ENCODE results near the gene CMIP. TPM values are rescaled to one million over a fixed set of nuclear protein-coding genes. Genes with fewer than 3 reads are reported as not detected.

Gene CMIP
- total RNA-seq, 1 donor from 2014 or later = 19.1 TPM

DNA sequence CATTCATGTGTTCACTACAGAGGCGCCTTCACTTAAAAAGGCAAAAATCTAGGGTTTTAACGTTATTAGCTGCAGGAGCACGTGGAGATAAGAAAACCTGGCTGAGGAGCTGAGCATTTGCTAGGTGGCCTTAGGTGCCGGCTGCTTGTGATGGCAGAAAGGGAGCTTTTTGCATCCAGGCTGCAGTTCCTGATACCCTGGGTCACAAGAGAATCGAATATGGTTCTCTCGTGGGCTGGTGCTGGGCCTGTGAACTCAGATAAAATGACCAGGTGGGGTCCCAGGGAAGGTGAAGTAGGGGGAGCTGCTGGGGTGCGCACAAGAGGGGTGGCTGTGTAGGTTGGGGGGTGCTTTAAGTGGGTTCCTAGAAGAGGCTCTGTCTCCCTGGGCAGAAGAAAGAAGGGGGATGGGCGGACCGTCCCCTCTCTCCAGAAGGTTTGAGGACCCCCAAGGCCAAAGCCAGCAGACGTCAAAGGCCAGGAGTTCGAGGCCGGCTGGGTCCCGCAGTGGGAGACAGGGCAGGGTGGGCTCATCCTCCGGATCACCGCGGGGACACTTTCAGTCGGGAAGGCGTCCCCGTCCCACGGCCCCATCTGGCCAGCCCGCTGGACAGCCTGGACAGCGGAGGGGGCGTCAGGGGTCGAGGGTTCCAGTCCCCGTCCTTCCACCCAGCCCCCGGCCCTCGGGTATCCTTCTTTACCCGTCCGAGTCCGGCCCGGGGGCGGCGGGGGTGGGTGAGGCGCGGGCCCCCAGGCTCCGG, 740 bp upstream of the CMIP start:
- TF ChIP-seq, protein P1, sequence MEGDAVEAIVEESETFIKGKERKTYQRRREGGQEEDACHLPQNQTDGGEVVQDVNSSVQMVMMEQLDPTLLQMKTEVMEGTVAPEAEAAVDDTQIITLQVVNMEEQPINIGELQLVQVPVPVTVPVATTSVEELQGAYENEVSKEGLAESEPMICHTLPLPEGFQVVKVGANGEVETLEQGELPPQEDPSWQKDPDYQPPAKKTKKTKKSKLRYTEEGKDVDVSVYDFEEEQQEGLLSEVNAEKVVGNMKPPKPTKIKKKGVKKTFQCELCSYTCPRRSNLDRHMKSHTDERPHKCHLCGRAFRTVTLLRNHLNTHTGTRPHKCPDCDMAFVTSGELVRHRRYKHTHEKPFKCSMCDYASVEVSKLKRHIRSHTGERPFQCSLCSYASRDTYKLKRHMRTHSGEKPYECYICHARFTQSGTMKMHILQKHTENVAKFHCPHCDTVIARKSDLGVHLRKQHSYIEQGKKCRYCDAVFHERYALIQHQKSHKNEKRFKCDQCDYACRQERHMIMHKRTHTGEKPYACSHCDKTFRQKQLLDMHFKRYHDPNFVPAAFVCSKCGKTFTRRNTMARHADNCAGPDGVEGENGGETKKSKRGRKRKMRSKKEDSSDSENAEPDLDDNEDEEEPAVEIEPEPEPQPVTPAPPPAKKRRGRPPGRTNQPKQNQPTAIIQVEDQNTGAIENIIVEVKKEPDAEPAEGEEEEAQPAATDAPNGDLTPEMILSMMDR (conservative IDR thresholded peaks at IDR 0.05; ENCODE audit: low read depth, low read length) = no peak
- DNase-seq (ENCODE audit: low read depth) = no peak

DNA sequence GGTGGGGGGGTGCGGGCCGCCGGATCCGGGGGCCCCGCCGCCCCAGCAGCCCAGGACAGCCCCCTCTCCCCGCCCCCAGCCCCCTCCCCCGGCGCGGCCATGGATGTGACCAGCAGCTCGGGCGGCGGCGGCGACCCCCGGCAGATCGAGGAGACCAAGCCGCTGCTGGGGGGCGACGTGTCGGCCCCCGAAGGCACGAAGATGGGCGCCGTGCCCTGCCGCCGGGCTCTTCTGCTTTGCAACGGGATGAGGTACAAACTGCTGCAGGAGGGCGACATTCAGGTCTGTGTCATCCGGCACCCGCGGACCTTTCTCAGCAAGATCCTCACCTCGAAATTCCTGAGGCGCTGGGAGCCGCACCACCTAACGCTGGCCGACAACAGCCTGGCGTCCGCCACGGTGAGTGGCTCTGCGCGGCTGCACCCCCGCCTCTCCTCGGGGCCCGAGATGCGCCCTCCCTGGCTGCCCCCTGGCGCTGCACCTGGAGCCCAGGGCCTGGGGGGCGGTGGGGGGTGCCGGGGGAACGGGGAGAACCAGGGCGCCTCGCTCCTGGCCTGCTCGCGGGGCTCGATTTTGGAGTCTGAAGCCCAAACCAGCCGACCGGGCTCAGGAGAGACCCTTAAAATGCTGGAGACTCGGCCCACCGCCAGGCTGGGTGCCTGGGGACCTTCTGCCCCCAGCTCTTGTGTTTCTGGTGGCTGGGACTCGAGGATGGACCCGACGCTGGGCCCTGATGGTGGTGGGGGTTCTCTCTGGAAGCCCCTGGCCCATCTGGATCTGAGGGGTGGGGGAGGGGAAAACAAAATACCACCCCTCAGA, 744 bp downstream of the CMIP start:
- peak overlapping the region; percentile 93 for H3K4me3 ChIP-seq (ENCODE audit: low read depth, low read length)
- DNase-seq (ENCODE audit: low read depth) = no peak
- TF ChIP-seq, protein P1 (conservative IDR thresholded peaks at IDR 0.05; ENCODE audit: low read depth, low read length) = no peak

More for the DNA sequence above, 740 bp upstream of the CMIP start:
- H3K4me3 ChIP-seq (ENCODE audit: low read depth, low read length) = peak overlapping the region; percentile 59

DNA sequence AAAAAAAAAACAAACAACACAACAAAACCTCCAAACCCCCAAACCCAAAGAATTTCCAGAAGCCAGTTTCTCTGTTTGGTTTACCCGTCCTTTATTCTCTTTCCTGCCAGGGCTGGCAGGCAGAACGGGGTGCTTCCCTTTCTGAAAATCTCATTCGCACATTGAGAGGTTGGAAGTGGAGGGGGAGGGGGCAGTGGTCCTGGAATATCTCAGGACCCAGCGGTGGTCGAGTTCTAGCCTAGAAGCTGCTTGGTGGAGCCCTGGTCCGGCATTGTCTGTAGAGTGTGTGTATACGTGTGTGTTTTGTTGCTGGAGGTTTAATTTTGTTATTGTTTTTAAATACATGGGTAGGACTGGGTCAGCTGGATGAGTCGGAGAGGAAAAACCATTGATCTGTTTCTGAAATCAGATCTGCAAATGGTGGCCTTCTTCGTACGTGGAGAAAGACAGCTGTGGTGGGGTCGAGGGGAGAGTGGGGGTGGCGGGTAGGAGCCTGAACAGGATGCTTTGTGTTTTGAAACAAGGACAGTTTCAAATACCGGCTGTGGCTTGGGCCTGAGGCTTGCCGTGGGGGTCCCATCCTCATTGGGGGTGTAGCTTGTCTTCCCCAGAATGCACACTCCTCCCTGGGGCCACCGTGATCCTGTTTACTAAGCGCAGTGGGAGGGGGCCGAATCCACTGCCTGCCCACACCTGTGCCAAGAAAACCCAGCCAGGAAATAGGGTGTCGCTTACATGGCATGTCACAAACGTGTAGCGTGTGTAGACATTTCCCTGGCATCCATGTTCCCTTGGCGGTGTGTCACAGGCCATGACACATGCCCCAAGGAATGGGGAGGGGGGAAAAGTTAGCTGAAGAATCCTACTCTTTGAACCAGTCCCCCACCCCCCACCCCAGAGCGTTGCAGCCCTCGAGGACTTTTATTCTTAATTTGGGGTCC, 1.6 kb downstream of the CMIP start:
- DNase-seq (ENCODE audit: low read depth) = no peak
- H3K4me3 ChIP-seq (ENCODE audit: low read depth, low read length) = peak overlapping the region; percentile 93
- TF ChIP-seq, protein P1 (conservative IDR thresholded peaks at IDR 0.05; ENCODE audit: low read depth, low read length) = no peak

DNA sequence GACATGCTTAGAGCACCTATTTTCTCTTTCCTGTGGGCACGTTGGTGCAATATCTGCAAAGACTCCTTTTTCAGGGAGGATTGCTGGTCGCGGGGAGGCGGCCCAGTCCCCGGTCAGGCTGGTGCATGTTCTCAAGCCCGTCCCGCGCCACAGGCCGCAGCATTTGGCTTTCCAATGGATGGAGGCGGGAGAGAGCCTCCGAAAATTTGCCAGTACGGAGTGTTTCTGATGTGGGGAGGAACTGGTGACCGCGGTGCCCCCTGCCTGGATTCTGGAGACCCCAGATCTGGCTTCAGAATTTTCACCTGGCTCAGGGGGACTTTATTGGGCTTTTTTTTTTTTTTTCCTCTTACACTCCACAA, 2.3 kb downstream of the CMIP start:
- peak overlapping the region; percentile 93 for H3K4me3 ChIP-seq (ENCODE audit: low read depth, low read length)
- TF ChIP-seq, protein P1 (conservative IDR thresholded peaks at IDR 0.05; ENCODE audit: low read depth, low read length) = no peak
- no peak for DNase-seq (ENCODE audit: low read depth)

DNA sequence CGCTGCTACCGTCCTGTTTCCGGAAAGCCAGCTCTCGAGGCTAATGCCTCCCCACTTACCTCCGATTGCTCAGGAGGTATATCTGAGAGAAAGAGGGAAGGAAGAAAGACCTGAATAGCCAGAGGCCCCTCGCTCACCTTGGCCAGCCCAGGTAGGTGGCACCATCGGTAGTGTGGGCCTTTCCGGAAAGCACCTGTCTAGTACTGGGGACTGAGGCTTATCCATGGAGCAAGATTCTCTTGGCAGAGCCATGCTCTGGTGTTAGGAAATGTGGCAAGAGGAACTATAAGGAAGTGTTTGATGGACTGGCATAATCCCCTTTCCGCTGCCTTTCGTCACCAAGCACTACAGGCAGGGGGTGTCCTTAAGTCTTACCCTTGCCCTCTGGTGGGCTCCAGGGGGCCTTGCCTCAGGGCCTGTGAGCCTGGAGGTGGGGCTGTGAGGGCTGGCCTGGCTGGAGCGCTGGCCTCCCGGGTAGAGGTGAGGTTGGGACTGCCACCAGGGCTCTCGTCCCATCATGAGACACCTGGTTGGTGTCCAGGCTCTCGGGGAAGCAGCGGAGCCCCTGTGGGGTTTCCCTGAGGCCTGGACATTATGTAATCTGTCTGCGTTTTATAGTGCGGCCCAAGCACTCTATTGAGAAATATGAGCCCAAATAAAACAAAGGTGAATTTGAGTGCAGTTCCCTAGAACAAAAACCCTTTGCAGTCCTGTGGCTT, 2.9 kb downstream of the CMIP start:
- H3K4me3 ChIP-seq (ENCODE audit: low read depth, low read length) = peak overlapping the region; percentile 93
- TF ChIP-seq, protein P1 (conservative IDR thresholded peaks at IDR 0.05; ENCODE audit: low read depth, low read length) = no peak
- DNase-seq (ENCODE audit: low read depth) = no peak
